ENCODE data around the gene TMEM178B. TPM values are rescaled to one million over a fixed set of nuclear protein-coding genes. Genes with fewer than 3 reads are reported as not detected.

The TMEM178B gene
- total and polyA plus RNA-seq, 2 experiments from 2014 or later: 0.24 to 0.30 TPM

DNA sequence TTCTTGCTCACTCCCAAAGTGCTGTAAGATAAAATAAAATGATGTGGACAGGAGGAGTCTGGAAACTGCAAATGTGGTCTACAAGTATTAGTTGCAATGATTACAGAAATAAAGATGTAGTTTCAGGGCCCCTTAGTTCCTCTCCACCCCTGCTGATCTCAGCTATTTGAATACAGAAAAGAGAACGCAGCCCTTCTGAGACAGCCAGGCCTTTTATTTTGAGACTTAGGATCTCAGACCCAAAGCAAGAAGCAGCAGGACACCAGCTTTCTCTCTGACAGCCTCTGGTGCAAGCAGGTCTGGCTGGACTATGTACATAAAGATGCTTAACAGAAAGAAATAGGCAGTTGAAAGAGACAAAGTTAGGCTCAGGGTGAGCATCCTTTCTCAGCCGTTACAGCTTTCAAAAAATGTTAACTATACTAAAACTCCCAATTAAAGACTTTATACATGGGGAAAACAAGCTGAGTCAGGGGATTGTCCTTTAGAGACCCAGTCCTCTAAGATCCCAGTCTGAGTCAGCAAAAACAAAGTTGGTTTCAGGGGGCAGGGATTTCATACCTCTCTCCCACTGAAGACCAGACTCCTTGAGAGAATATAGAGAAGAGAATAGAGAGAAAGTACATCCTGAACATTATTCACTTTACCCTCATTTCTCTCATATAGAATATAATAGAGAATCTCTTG, 220.4 kb downstream of the TMEM178B start:
- Histone ChIP-seq H3K4me1 (ENCODE audit: insufficient read depth) (no peaks in the 10 kb centered on the region), H3K79me2 (no peaks in the 10 kb centered on the region), H3K9me2 (replicated peaks; ENCODE audit: insufficient read depth) (no peaks in the 10 kb centered on the region), H3K9me3 (ENCODE audit: low read depth) (no peaks in the 10 kb centered on the region), H3K36me3 (replicated peaks; ENCODE audit: insufficient read depth, low read depth) (no peaks in the 10 kb centered on the region), H4K20me1 (ENCODE audit: insufficient read depth, poor library complexity, severe bottlenecking) (no peaks in the 10 kb centered on the region), H2AFZ (no peak overlapping the region), H3K4me2 (no peak overlapping the region), H3K27me3 (peaks cover 12% of the 10 kb centered on the region), H3K27ac (no peak overlapping the region), H3K4me3 (no peak overlapping the region)
- DNase-seq (ENCODE audit: low spot score): no peak
- WGBS (ENCODE audit: low lambda C conversion rate, missing lambda C conversion rate): 75% methylated on average over 2 of the region's 2 CpGs
- TF ChIP-seq EZH2 (IDR thresholded peaks at IDR 0.05; ENCODE audit: borderline replicate concordance) (no peak), EZH2phosphoT487 (IDR thresholded peaks at IDR 0.05; ENCODE audit: low read depth, severe bottlenecking, unreplicated experiment) (no peak)
- TF ChIP-seq, protein P1, sequence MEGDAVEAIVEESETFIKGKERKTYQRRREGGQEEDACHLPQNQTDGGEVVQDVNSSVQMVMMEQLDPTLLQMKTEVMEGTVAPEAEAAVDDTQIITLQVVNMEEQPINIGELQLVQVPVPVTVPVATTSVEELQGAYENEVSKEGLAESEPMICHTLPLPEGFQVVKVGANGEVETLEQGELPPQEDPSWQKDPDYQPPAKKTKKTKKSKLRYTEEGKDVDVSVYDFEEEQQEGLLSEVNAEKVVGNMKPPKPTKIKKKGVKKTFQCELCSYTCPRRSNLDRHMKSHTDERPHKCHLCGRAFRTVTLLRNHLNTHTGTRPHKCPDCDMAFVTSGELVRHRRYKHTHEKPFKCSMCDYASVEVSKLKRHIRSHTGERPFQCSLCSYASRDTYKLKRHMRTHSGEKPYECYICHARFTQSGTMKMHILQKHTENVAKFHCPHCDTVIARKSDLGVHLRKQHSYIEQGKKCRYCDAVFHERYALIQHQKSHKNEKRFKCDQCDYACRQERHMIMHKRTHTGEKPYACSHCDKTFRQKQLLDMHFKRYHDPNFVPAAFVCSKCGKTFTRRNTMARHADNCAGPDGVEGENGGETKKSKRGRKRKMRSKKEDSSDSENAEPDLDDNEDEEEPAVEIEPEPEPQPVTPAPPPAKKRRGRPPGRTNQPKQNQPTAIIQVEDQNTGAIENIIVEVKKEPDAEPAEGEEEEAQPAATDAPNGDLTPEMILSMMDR (IDR thresholded peaks at IDR 0.05; ENCODE audit: poor library complexity): no peak

DNA sequence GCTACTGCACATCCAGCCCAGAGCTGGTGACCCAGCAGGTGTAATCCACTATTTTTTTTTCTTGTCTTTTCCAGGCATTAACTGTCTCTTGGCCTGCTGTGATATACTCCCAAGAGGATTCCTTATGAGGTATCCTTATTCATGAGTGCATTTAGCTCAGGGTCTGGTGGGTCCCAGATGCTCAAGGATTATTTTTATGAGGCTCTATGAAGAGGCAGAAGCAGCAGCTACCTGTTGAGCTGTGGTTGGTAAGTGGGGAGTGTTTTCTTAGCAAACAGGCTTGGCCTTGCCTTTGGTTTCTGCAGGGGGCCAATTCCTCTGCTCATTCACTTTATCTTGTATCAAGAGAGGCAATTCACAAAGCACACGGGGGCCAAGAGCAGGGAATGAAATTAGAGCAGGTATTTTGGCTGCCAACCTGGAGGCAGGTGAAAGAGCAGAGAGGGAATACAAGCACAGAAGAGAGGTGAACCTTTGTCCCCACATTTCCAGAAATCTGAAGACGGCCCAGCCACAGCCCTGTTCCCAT, 221.6 kb downstream of the TMEM178B start:
- H3K4me1 ChIP-seq (ENCODE audit: insufficient read depth): no peaks in the 10 kb centered on the region
- no peak overlapping the region for H2AFZ ChIP-seq
- no peak overlapping the region for H3K4me2 ChIP-seq
- no peaks in the 10 kb centered on the region for H3K9me3 ChIP-seq (ENCODE audit: low read depth)
- no peaks in the 10 kb centered on the region for H3K36me3 ChIP-seq (replicated peaks; ENCODE audit: insufficient read depth, low read depth)
- 31% methylated on average over 2 of the region's 2 CpGs for WGBS (ENCODE audit: low lambda C conversion rate, missing lambda C conversion rate)
- no peaks in the 10 kb centered on the region for H4K20me1 ChIP-seq (ENCODE audit: insufficient read depth, poor library complexity, severe bottlenecking)
- H3K9me2 ChIP-seq (replicated peaks; ENCODE audit: insufficient read depth): no peaks in the 10 kb centered on the region
- H3K27me3 ChIP-seq: peaks cover 12% of the 10 kb centered on the region
- no peak for DNase-seq (ENCODE audit: low spot score)
- no peak overlapping the region for H3K4me3 ChIP-seq
- TF ChIP-seq EZH2 (IDR thresholded peaks at IDR 0.05; ENCODE audit: borderline replicate concordance) (no peak), EZH2phosphoT487 (IDR thresholded peaks at IDR 0.05; ENCODE audit: low read depth, severe bottlenecking, unreplicated experiment) (no peak)
- TF ChIP-seq, protein P1 (IDR thresholded peaks at IDR 0.05; ENCODE audit: poor library complexity): no peak
- H3K27ac ChIP-seq: no peak overlapping the region
- no peaks in the 10 kb centered on the region for H3K79me2 ChIP-seq

DNA sequence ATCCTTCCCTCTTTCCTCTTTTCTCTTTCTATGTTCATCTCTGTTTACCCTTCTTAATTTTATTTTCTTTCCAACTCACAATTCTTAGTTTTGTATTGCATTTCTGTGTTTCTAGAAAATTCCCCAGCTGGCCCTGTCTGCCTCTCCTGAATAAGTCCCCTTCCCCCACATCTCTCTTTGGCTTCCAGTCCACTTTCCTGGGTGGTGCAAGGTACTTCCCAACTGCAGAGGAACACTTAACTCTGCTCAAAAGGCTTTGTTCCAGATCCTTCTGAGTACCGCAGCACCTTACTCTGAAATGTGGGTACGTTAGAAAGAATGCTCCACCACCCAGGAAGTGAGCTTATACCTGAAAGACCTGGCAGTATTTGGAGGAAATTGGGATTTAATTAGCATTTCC, 227.0 kb downstream of the TMEM178B start:
- Histone ChIP-seq H3K4me1 (ENCODE audit: insufficient read depth) (no peaks in the 10 kb centered on the region), H3K36me3 (replicated peaks; ENCODE audit: insufficient read depth, low read depth) (no peaks in the 10 kb centered on the region), H3K27ac (no peak overlapping the region), H3K27me3 (no peaks in the 10 kb centered on the region), H3K4me3 (no peak overlapping the region), H3K9me2 (replicated peaks; ENCODE audit: insufficient read depth) (no peaks in the 10 kb centered on the region), H4K20me1 (ENCODE audit: insufficient read depth, poor library complexity, severe bottlenecking) (no peaks in the 10 kb centered on the region), H3K4me2 (no peak overlapping the region), H3K79me2 (no peaks in the 10 kb centered on the region), H2AFZ (no peak overlapping the region), H3K9me3 (ENCODE audit: low read depth) (no peaks in the 10 kb centered on the region)
- TF ChIP-seq, protein P1 (IDR thresholded peaks at IDR 0.05; ENCODE audit: poor library complexity): no peak
- TF ChIP-seq EZH2 (IDR thresholded peaks at IDR 0.05; ENCODE audit: borderline replicate concordance) (no peak), EZH2phosphoT487 (IDR thresholded peaks at IDR 0.05; ENCODE audit: low read depth, severe bottlenecking, unreplicated experiment) (no peak)
- no peak for DNase-seq (ENCODE audit: low spot score)
- WGBS (ENCODE audit: low lambda C conversion rate, missing lambda C conversion rate): 82% methylated on average over 2 of the region's 2 CpGs
